Osteoblast (primary cell): Measurements from ENCODE around the gene GHDC. TPM values are rescaled to one million over a fixed set of nuclear protein-coding genes. Genes with fewer than 3 reads are reported as not detected.

ENCODE experiments used
- total RNA-seq: library from RNA; depleted of rRNA; stranded (reverse); fragments of >200 nt; gene quantifications from 2 replicates; pipeline ENCODE4 v1.2.3, GENCODE V29; 2012

Gene GHDC
- total RNA-seq, 1 donor: 31.8 TPM

Other genes starting within 250 kb of the GHDC start
- gene CNP, start 227.7 kb downstream of the GHDC start, total RNA-seq: 87.6 and 96.4 TPM in 2 replicates
- gene DNAJC7, start 177.1 kb downstream of the GHDC start, total RNA-seq: 75.3 and 76.3 TPM in 2 replicates
- gene NKIRAS2, start 174.4 kb downstream of the GHDC start, total RNA-seq: 38.0 and 39.1 TPM in 2 replicates
- under 0.01 and 0.29 TPM in 2 replicates for gene C17orf113, start 143.9 kb downstream of the GHDC start, total RNA-seq
- not detected in 2 replicates for gene ZNF385C, start 96.0 kb downstream of the GHDC start, total RNA-seq
- 18.5 and 23.0 TPM in 2 replicates for gene DHX58, start 81.8 kb downstream of the GHDC start, total RNA-seq
- 8.3 and 9.0 TPM in 2 replicates for gene KAT2A, start 73.1 kb downstream of the GHDC start, total RNA-seq
- not detected in 2 replicates for gene HSPB9, start 71.7 kb downstream of the GHDC start, total RNA-seq
- 80.0 and 90.5 TPM in 2 replicates for gene RAB5C, start 39.5 kb downstream of the GHDC start, total RNA-seq
- gene KCNH4, start 13.4 kb downstream of the GHDC start, total RNA-seq: not detected in 2 replicates
- not detected in 2 replicates for gene HCRT, start 9.0 kb downstream of the GHDC start, total RNA-seq
- 22.8 and 23.6 TPM in 2 replicates for gene STAT5B, start 81.9 kb upstream of the GHDC start, total RNA-seq
- 35.5 and 38.6 TPM in 2 replicates for gene STAT5A, start 94.0 kb upstream of the GHDC start, total RNA-seq
- 197 and 206 TPM in 2 replicates for gene STAT3, start 193.9 kb upstream of the GHDC start, total RNA-seq
- gene CAVIN1, start 228.8 kb upstream of the GHDC start, total RNA-seq: 861 and 988 TPM in 2 replicates